Panc1 (cell line): ENCODE measurements around the gene CPT1C. TPM values are rescaled to one million over a fixed set of nuclear protein-coding genes. Genes with fewer than 3 reads are reported as not detected.

Source experiments
- ATAC-seq: fragments of 200-7000 bp; cut with Tn5 transposase; 2 replicates; pipeline ENCODE4 v1.9.1; 2020; ENCODE audit warnings: mild to moderate bottlenecking, moderate library complexity
- BruUV-seq: library from RNA; stranded (reverse); fragments of 400-500 nt; replicated peaks from 2 replicates; lab custom pipeline; 2021; lab: Mats Ljungman, UMichigan
- CTCF ChIA-PET: fragments of 300-600 bp; sonication (Branson Sonifier 250); formaldehyde crosslinking; loops from one replicate; lab custom pipeline; 2022; ENCODE audit warnings: antibody characterized with exemption; lab: Charles Lee
- POLR2A ChIA-PET: fragments of 300-600 bp; sonication (Branson Sonifier 250); formaldehyde crosslinking; loops from one replicate; lab custom pipeline; 2022; ENCODE audit warnings: antibody characterized with exemption; lab: Charles Lee
- DNase-seq: peaks from one replicate; pipeline ENCODE4 v3.0.0-alpha.2; 2010; ENCODE audit warnings: low read depth, low spot score
- H3K27ac ChIP-seq: 2 replicates; pipeline ENCODE4 v1.5.1; 2011; ENCODE audit warnings: mild to moderate bottlenecking, low read length, inconsistent platforms
- H3K27me3 ChIP-seq: fragments of 200-500 bp; sonication (Bioruptor generic); 2 replicates; pipeline ENCODE4 v1.6.0; 2014; ENCODE audit warnings: low read length, inconsistent platforms; ENCODE audit not compliant: control insufficient read depth, insufficient read depth
- H3K36me3 ChIP-seq: fragments of 200-500 bp; sonication (Bioruptor generic); 2 replicates; pipeline ENCODE4 v1.5.1; 2014; ENCODE audit warnings: inconsistent platforms, mild to moderate bottlenecking, low read length, moderate library complexity; ENCODE audit not compliant: control insufficient read depth, insufficient read depth
- H3K4me1 ChIP-seq: 2 replicates; pipeline ENCODE4 v1.5.1; 2011; ENCODE audit warnings: inconsistent platforms, mild to moderate bottlenecking, low read length, moderate library complexity; ENCODE audit not compliant: control insufficient read depth, insufficient read depth
- H3K4me3 ChIP-seq, 2 experiments: 2 replicates each; pipeline ENCODE4 v1.5.1; 2011 to 2012; ENCODE audit warnings: low read depth in 2 of 2, low read length in 2 of 2, mild to moderate bottlenecking in 2 of 2, inconsistent platforms in 1 of 2, moderate library complexity in 1 of 2
- H3K9me3 ChIP-seq: fragments of 200-500 bp; sonication (Bioruptor generic); 2 replicates; pipeline ENCODE4 v1.5.1; 2014; ENCODE audit warnings: low read depth, mild to moderate bottlenecking, inconsistent platforms, low read length, moderate library complexity; ENCODE audit not compliant: control insufficient read depth, insufficient read depth
- POLR2AphosphoS5 ChIP-seq: IDR thresholded peaks from 2 replicates; pipeline ENCODE4 v1.6.1; 2012; ENCODE audit warnings: mild to moderate bottlenecking, low read depth, low read length, moderate library complexity
- REST ChIP-seq, 2 experiments: IDR thresholded peaks; 2 replicates each; pipeline ENCODE4 v1.6.1; 2011 to 2012; ENCODE audit warnings: low read depth in 2 of 2, control low read depth in 1 of 2, low read length in 1 of 2, mild to moderate bottlenecking in 1 of 2, moderate library complexity in 1 of 2; ENCODE audit not compliant: insufficient read depth in 1 of 2
- SIN3A ChIP-seq: IDR thresholded peaks from 2 replicates; pipeline ENCODE4 v1.6.1; 2012; ENCODE audit warnings: low read depth, mild to moderate bottlenecking, low read length, moderate library complexity, borderline replicate concordance; ENCODE audit not compliant: insufficient read depth
- TCF7L2 ChIP-seq: IDR thresholded peaks from 2 replicates; pipeline ENCODE4 v1.6.1; 2011; ENCODE audit warnings: mild to moderate bottlenecking, low read depth, low read length, inconsistent platforms
- in situ Hi-C: cut with HindIII; loops from 2 replicates; pipeline ENCODE4 v1.10.0; 2016; ENCODE audit warnings: low sequenced_read_pairs, low pct_unique_long_range_greater_than_20kb
- intact Hi-C: fragments of 100-400 bp; cut with micrococcal nuclease; formaldehyde crosslinking; loops from one replicate; pipeline ENCODE4 v1.10.0; 2022; ENCODE audit not compliant: unreplicated experiment
- total RNA-seq: library from RNA; stranded (reverse); gene quantifications from one replicate; pipeline ENCODE4 v1.2.1, GENCODE V29; 2021; ENCODE audit not compliant: unreplicated experiment
- TF ChIP-seq, protein P1 (sequence below): fragments of 450-650 bp; IDR thresholded peaks from 2 replicates; pipeline ENCODE4 v1.5.1; 2017; ENCODE audit warnings: mild to moderate bottlenecking

Gene CPT1C
- total RNA-seq, 1 experiment from 2014 or later, result 0.23 TPM

GRCh38 chr19:49666120-49666444, 24.8 kb upstream of the CPT1C start:
- Histone ChIP-seq H3K27me3 (no peaks in the 10 kb centered on the region), H3K36me3 (peaks cover 10% of the 10 kb centered on the region; the same call in 1 of the 2 replicates), H3K4me3 (peak overlapping the region; percentile 71 to 95), H3K27ac (peak overlapping the region; percentile 90), H3K9me3 (no peaks in the 10 kb centered on the region), H3K4me1 (peaks cover 2% of the 10 kb centered on the region; the same call in 1 of the 2 replicates)
- TF ChIP-seq POLR2AphosphoS5 (no peak), REST (IDR thresholded peaks at IDR 0.05; ENCODE audit: insufficient read depth in 1 of 2, low read depth in 2 of 2, low read length in 1 of 2) (no peak), SIN3A (no peak), TCF7L2 (no peak)
- TF ChIP-seq, protein P1, sequence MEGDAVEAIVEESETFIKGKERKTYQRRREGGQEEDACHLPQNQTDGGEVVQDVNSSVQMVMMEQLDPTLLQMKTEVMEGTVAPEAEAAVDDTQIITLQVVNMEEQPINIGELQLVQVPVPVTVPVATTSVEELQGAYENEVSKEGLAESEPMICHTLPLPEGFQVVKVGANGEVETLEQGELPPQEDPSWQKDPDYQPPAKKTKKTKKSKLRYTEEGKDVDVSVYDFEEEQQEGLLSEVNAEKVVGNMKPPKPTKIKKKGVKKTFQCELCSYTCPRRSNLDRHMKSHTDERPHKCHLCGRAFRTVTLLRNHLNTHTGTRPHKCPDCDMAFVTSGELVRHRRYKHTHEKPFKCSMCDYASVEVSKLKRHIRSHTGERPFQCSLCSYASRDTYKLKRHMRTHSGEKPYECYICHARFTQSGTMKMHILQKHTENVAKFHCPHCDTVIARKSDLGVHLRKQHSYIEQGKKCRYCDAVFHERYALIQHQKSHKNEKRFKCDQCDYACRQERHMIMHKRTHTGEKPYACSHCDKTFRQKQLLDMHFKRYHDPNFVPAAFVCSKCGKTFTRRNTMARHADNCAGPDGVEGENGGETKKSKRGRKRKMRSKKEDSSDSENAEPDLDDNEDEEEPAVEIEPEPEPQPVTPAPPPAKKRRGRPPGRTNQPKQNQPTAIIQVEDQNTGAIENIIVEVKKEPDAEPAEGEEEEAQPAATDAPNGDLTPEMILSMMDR, result no peak
- intact Hi-C loops (no loop called here), in situ Hi-C loops (no loop called here)
- CTCF ChIA-PET, result no interaction called here
- ATAC-seq (peak; percentile 5; the same call in 1 of the 2 replicates), DNase-seq (no peak)
- POLR2A ChIA-PET, result interaction anchor here (0.6 kb wide), 1 partner anchor 50 kb away, joined by 3 read pairs; no protein-coding TSS in a partner anchor
- BruUV-seq, result TSS peak; percentile 91

DNA sequence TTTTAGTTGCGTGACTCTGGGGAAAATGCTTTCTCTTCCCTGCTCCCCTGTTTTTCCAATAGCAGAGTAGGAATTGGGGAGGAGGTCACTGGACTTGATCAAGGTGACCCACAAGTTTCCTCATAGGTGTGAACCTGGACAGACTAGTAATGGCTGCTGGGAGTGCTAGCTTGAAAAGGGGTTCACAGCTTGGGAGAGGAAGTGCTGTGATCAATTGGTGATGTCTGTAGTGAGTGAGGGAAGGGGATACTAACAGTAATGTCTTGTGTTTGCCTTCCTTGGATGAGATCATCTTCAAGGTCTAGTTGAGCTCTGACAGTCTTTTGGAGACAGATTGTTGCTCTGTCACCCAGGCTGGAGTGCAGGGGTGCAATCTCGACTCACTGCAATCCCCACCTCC, 23.4 kb upstream of the CPT1C start:
- peaks cover 6% of the 10 kb centered on the region; the same call in 1 of the 2 replicates for H3K4me1 ChIP-seq
- ATAC-seq, result no peak
- H3K36me3 ChIP-seq, result peaks cover 10% of the 10 kb centered on the region; the same call in 1 of the 2 replicates
- H3K4me3 ChIP-seq, result no peak overlapping the region
- in situ Hi-C loops, result no loop called here
- BruUV-seq, result no TSS peak
- CTCF ChIA-PET, result no interaction called here
- POLR2A ChIA-PET, result no interaction called here
- DNase-seq, result no peak
- H3K9me3 ChIP-seq, result no peaks in the 10 kb centered on the region
- intact Hi-C loops, result no loop called here
- TF ChIP-seq POLR2AphosphoS5 (no peak), SIN3A (no peak)
- TF ChIP-seq, protein P1, result no peak
- H3K27ac ChIP-seq, result peak overlapping the region; percentile 34; the same call in 1 of the 2 replicates
- H3K27me3 ChIP-seq, result no peaks in the 10 kb centered on the region
